SJCRH30 (cell line): ENCODE measurements around the gene LRRC2. TPM values are rescaled to one million over a fixed set of nuclear protein-coding genes. Genes with fewer than 3 reads are reported as not detected.
"Not testable (repeated sequence)": the region's sequence is repeated elsewhere in the genome, so short reads cannot be mapped to it uniquely, and the experiment has no call there.

Source experiments
- DNase-seq, 2 experiments: peaks; one replicate each; pipeline ENCODE4 v3.0.0-alpha.2; 2015 to 2020
- H3K27ac ChIP-seq: fragments of 250-450 bp; sonication (Bioruptor Pico); 2 replicates; pipeline ENCODE4 v1.5.1; 2020; ENCODE audit warnings: mild to moderate bottlenecking, moderate library complexity
- H3K27me3 ChIP-seq: fragments of 250-450 bp; sonication (Bioruptor Pico); 2 replicates; pipeline ENCODE4 v1.5.1; 2020; ENCODE audit warnings: mild to moderate bottlenecking, moderate library complexity
- H3K36me3 ChIP-seq: fragments of 250-450 bp; sonication (Bioruptor Pico); 2 replicates; pipeline ENCODE4 v1.5.1; 2020; ENCODE audit warnings: mild to moderate bottlenecking, moderate library complexity
- H3K4me1 ChIP-seq: fragments of 250-450 bp; sonication (Bioruptor Pico); 2 replicates; pipeline ENCODE4 v1.5.1; 2020; ENCODE audit warnings: mild to moderate bottlenecking, moderate library complexity
- H3K4me3 ChIP-seq: fragments of 250-450 bp; sonication (Bioruptor Pico); 2 replicates; pipeline ENCODE4 v1.5.1; 2020; ENCODE audit warnings: mild to moderate bottlenecking, moderate library complexity
- H3K9me3 ChIP-seq: fragments of 250-450 bp; sonication (Bioruptor Pico); replicated peaks from 2 replicates; pipeline ENCODE4 v1.5.1; 2020; ENCODE audit warnings: mild to moderate bottlenecking, moderate library complexity
- total RNA-seq: library from RNA; depleted of rRNA; stranded (reverse); fragments of >200 nt; shearing (Covaris generic); gene quantifications from 2 replicates; pipeline ENCODE4 v1.2.3, GENCODE V29; 2014

Gene LRRC2
- total RNA-seq, 1 experiment from 2014 or later: not detected

DNA sequence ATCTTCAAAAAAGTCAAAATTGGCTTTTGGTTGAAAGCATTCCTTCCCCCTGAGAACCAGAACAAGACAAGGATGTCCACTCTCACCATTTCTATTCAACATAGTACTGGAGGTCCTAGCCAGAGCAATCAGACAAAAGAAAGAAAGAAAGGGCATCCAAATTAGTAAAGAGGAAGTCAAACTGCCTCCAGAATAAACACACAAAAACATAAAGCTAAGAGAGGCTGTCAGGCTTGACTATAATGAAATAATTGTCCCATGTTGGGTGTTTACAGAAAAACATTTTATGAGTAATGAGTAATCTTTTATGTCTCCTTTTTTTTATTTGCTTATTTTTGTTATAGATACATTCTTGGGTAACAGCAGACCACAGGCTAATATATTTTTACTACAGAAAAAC lies 27.9 kb upstream of the LRRC2 start:
- Histone ChIP-seq H3K4me3 (no peak overlapping the region), H3K27me3 (no peaks in the 10 kb centered on the region), H3K36me3 (no peaks in the 10 kb centered on the region), H3K4me1 (no peaks in the 10 kb centered on the region), H3K27ac (no peak overlapping the region), H3K9me3 (no peaks in the 10 kb centered on the region)
- DNase-seq: no peak

DNA sequence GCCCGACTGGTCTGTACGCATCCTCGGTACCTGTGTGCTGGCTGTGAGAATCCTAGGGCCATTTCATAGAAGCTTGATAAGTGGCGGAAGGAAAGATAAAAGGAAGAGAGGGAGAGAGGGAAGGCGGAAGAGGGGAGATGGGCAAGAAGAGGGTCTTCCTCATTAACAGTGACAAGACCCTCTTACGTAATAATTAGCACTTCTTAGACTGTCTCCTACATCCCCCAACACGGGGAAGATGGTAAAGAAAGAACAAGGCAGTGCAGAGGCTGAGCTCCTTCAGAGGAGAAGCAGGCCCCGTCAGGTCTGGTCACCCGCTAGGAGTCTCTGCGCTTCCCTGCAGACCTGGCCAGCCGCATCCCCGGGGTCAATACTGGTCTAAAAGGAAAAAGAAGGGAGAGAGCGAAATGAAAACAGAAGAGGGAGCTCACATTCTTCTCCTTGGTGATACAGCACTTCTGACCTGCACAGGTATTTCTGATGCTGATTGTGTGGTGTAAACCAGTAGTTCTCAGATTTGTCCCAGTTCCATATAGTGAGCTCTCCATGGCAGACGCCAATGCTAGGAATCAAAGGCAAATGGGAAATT lies 27.3 kb upstream of the LRRC2 start:
- Histone ChIP-seq H3K36me3 (no peaks in the 10 kb centered on the region), H3K4me1 (no peaks in the 10 kb centered on the region), H3K27ac (no peak overlapping the region), H3K4me3 (no peak overlapping the region), H3K27me3 (no peaks in the 10 kb centered on the region), H3K9me3 (no peaks in the 10 kb centered on the region)
- DNase-seq: no peak

DNA sequence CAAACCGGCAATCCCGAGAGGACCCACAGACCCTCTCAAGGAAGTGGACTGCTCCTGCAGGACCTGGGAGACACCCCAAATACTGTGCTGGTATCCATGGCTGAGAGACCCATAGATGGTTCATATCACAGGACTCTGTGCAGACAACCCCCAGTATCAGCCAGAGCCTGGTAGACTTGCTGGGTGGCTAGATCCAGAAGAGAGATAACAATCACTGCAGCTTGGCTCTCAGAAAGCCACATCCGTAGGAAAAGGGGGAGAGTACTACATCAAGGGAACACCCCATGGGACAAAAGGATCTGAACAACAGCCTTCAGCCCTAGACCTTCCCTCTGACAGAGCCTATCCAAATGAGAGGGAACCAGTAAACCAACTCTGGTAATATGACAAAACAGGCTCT lies 21.2 kb upstream of the LRRC2 start:
- not testable (repeated sequence) for DNase-seq, H3K27me3 ChIP-seq, H3K27ac ChIP-seq, H3K4me3 ChIP-seq, H3K9me3 ChIP-seq, H3K4me1 ChIP-seq, H3K36me3 ChIP-seq

DNA sequence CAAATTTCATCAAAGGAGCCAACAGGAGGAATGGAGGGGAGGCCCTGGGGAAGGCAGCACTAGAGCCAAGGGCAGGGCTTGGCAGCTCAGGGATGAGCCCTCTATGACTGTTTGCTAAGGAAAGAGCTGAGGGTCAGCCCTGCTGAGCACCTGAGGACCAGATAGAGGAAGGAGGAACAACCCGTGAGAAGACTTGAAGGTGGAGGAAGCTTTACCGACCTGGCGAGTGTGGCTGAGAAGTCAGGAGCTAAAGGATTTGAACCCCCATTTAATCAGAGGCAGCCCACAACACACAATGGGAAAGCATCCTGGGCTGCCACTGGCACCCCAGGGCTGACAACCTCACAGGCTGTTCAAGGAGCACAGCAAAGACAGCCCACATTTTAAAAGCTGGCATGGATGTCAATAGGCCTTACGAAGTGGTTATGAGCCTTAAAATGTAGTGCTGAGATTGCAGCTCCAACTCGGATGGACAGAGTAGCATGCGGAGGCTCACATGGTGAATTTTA lies 20.7 kb upstream of the LRRC2 start:
- no peak overlapping the region for H3K4me3 ChIP-seq
- H3K36me3 ChIP-seq: no peaks in the 10 kb centered on the region
- DNase-seq: no peak
- H3K27ac ChIP-seq: no peak overlapping the region
- no peaks in the 10 kb centered on the region for H3K27me3 ChIP-seq
- H3K4me1 ChIP-seq: no peaks in the 10 kb centered on the region
- no peaks in the 10 kb centered on the region for H3K9me3 ChIP-seq

DNA sequence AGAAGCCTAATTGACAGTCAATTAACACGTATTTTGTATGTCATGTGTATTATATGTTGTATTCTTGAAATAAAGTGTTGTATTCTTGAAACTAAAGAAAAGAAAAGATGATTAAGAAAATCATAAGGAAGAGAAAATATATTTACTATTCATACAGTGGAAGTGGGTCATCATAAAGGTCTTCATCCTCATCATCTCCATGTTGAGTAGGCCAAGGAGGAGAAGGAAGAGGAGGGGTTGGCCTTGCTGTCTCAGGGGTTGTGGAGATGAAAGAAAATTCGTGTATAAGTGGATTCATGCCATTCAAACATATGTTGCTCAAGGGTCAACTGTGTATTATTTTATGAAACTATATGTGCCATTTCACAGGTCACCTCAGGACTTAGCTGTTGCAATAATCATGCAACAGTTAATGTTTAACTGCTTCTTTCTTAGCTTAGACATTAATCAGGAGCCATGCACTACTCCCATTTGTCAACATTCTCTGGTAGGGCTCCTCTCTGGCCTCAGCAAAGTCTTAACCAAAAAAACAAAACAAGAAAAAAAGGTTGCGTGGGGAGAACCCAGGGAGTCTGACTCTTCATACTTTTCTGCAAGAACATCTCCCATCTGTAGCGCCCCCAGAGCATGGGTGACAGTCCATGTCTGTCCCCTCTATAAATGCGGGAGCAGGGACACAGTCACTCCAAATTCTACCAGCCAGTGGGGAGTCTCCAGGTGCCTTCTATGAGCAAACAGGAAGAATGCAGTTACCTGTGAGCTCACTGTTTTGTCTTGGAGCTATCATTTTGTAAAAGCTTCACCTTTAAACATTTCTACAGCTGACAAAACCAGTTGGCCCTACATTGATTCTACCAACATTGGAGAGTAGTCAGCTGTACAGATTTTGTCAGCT lies 19.9 kb upstream of the LRRC2 start:
- Histone ChIP-seq H3K27ac (no peak overlapping the region), H3K27me3 (no peaks in the 10 kb centered on the region), H3K4me1 (no peaks in the 10 kb centered on the region), H3K36me3 (no peaks in the 10 kb centered on the region), H3K9me3 (no peaks in the 10 kb centered on the region), H3K4me3 (no peak overlapping the region)
- DNase-seq: no peak

- no peaks in the 10 kb centered on the region for H3K4me1 ChIP-seq
- no peak overlapping the region for H3K27ac ChIP-seq
- H3K9me3 ChIP-seq: no peaks in the 10 kb centered on the region
- no peaks in the 10 kb centered on the region for H3K27me3 ChIP-seq
- DNase-seq: no peak
- H3K36me3 ChIP-seq: no peaks in the 10 kb centered on the region
- no peak overlapping the region for H3K4me3 ChIP-seq
Observed at GRCh38 chr3:46584598-46585467, 18.7 kb upstream of the LRRC2 start.

GRCh38 chr3:46580675-46581074 lies 14.6 kb upstream of the LRRC2 start:
- H3K27me3 ChIP-seq: no peaks in the 10 kb centered on the region
- H3K27ac ChIP-seq: no peak overlapping the region
- DNase-seq: no peak
- H3K4me3 ChIP-seq: no peak overlapping the region
- no peaks in the 10 kb centered on the region for H3K9me3 ChIP-seq
- H3K4me1 ChIP-seq: no peaks in the 10 kb centered on the region
- H3K36me3 ChIP-seq: no peaks in the 10 kb centered on the region

- Histone ChIP-seq H3K27me3 (no peaks in the 10 kb centered on the region), H3K36me3 (no peaks in the 10 kb centered on the region), H3K27ac (no peak overlapping the region), H3K4me1 (no peaks in the 10 kb centered on the region), H3K4me3 (no peak overlapping the region), H3K9me3 (no peaks in the 10 kb centered on the region)
- no peak for DNase-seq
Observed at GRCh38 chr3:46579756-46580286, 13.7 kb upstream of the LRRC2 start.

GRCh38 chr3:46578973-46579755 lies 13.1 kb upstream of the LRRC2 start:
- H3K9me3 ChIP-seq: no peaks in the 10 kb centered on the region
- no peak overlapping the region for H3K4me3 ChIP-seq
- no peak for DNase-seq
- no peaks in the 10 kb centered on the region for H3K4me1 ChIP-seq
- no peak overlapping the region for H3K27ac ChIP-seq
- H3K36me3 ChIP-seq: no peaks in the 10 kb centered on the region
- H3K27me3 ChIP-seq: no peaks in the 10 kb centered on the region

DNA sequence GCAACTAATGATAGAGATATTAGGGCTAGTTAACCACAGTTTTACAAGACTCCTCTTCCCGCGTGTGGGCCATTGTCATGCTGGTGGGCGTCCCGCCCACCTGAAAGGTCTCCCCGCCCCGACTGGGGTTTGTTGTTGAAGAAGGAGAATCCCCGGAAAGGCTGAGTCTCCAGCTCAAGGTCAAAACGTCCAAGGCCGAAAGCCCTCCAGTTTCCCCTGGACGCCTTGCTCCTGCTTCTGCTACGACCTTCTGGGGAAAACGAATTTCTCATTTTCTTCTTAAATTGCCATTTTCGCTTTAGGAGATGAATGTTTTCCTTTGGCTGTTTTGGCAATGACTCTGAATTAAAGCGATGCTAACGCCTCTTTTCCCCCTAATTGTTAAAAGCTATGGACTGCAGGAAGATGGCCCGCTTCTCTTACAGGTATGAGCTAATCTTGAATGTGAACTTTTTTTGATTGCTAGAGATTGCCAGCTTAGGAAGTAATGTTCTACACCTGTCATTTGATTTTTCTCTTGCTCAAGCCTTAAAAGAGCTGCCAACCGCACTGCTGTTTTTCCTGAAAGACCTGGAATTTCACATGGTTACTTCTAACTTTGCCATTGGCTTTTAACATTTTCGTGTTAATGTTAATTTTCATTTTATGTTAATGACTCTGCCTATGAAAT lies 11.6 kb upstream of the LRRC2 start:
- not testable (repeated sequence) for H3K4me3 ChIP-seq, H3K27ac ChIP-seq, H3K36me3 ChIP-seq, H3K27me3 ChIP-seq, H3K4me1 ChIP-seq, H3K9me3 ChIP-seq, DNase-seq

- H3K27ac ChIP-seq: no peak overlapping the region
- no peaks in the 10 kb centered on the region for H3K4me1 ChIP-seq
- DNase-seq: no peak
- H3K36me3 ChIP-seq: no peaks in the 10 kb centered on the region
- no peak overlapping the region for H3K4me3 ChIP-seq
- no peaks in the 10 kb centered on the region for H3K9me3 ChIP-seq
- no peaks in the 10 kb centered on the region for H3K27me3 ChIP-seq
Observed at GRCh38 chr3:46576879-46577278, 10.8 kb upstream of the LRRC2 start.

GRCh38 chr3:46576386-46576785 lies 10.3 kb upstream of the LRRC2 start:
- Histone ChIP-seq H3K9me3 (no peaks in the 10 kb centered on the region), H3K27me3 (no peaks in the 10 kb centered on the region), H3K36me3 (no peaks in the 10 kb centered on the region), H3K4me3 (no peak overlapping the region), H3K4me1 (no peaks in the 10 kb centered on the region), H3K27ac (no peak overlapping the region)
- DNase-seq: no peak

DNA sequence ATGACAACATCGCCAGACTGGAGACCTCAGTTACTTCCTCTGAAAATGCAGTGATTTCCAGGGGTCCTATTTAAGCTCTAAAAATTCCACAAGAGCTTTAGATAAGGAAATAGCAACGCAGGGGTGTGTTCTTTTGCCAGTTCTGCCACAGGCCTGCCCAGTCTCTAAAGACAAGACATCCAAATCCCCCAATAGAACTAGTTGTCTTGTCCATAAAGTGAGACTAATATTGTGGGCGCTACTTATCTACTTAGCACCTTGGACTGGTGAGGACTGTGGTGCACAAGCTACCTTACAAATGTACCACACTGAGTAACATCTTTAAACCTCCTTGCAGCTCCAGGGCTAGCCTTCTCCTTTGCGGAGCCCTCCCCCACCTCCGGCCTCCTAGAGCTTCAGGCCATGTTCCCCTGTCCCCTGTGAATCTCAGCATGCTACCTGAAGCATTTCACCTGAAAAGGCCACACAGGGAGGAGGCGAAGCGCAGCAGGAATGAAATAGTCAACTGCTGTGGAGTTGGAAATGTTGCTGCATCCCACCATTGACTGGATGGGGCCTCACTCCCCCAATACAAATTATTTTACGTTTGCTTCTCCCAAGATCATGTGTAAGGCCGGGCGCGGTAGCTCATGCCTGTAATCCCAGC lies 9.6 kb upstream of the LRRC2 start:
- DNase-seq: no peak

More for the DNA sequence above, 9.6 kb upstream of the LRRC2 start:
- Histone ChIP-seq H3K4me1 (no peaks in the 10 kb centered on the region), H3K27ac (no peak overlapping the region), H3K27me3 (no peaks in the 10 kb centered on the region), H3K9me3 (no peaks in the 10 kb centered on the region), H3K4me3 (no peak overlapping the region), H3K36me3 (no peaks in the 10 kb centered on the region)
